HG02973 (cell line): ENCODE measurements around the gene MYH9.
"Not testable (repeated sequence)": the region's sequence is repeated elsewhere in the genome, so short reads cannot be mapped to it uniquely, and the experiment has no call there.

Source experiments
- ATAC-seq: cut with Tn5 transposase; IDR thresholded peaks from one replicate; pipeline ENCODE4 v1.9.1; 2021; ENCODE audit warnings: moderate library complexity; ENCODE audit not compliant: unreplicated experiment

The MYH9 gene

GRCh38 chr22:36297568-36297967 lies 90.2 kb downstream of the MYH9 start:
- ATAC-seq, result no peak

- no peak for ATAC-seq
These were observed 91.1 kb downstream of the MYH9 start for GRCh38 chr22:36296690-36297089.

- no peak for ATAC-seq
These were observed 92.5 kb downstream of the MYH9 start for GRCh38 chr22:36295247-36295646.

GRCh38 chr22:36294801-36295200 lies 93.0 kb downstream of the MYH9 start:
- no peak for ATAC-seq

- no peak for ATAC-seq
These were observed 93.5 kb downstream of the MYH9 start for GRCh38 chr22:36294293-36294620.

- no peak for ATAC-seq
These were observed 94.0 kb downstream of the MYH9 start for GRCh38 chr22:36293606-36294292.

GRCh38 chr22:36292823-36293530 lies 94.8 kb downstream of the MYH9 start:
- no peak for ATAC-seq

- ATAC-seq, result no peak
These were observed 95.7 kb downstream of the MYH9 start for GRCh38 chr22:36291831-36292740.

- not testable (repeated sequence) for ATAC-seq
These were observed 97.2 kb downstream of the MYH9 start for GRCh38 chr22:36290391-36291075.

GRCh38 chr22:36289948-36290371 lies 97.8 kb downstream of the MYH9 start:
- ATAC-seq, result not testable (repeated sequence)

- ATAC-seq, result no peak
These were observed 98.3 kb downstream of the MYH9 start for GRCh38 chr22:36289406-36289870.

- ATAC-seq, result no peak
These were observed 99.0 kb downstream of the MYH9 start for GRCh38 chr22:36288571-36289405.

GRCh38 chr22:36287881-36288515 lies 99.8 kb downstream of the MYH9 start:
- no peak for ATAC-seq

GRCh38 chr22:36286096-36286957 lies 101.4 kb downstream of the MYH9 start:
- no peak for ATAC-seq

- no peak for ATAC-seq
These were observed 102.2 kb downstream of the MYH9 start for GRCh38 chr22:36285545-36285944.

- no peak for ATAC-seq
These were observed 102.8 kb downstream of the MYH9 start for GRCh38 chr22:36285017-36285416.

- no peak for ATAC-seq
These were observed 103.6 kb downstream of the MYH9 start for GRCh38 chr22:36284171-36284571.

- no peak for ATAC-seq
These were observed 105.4 kb downstream of the MYH9 start for GRCh38 chr22:36282328-36282831.
